Measurements from ENCODE around the gene KLHL36. TPM values are rescaled to one million over a fixed set of nuclear protein-coding genes. Genes with fewer than 3 reads are reported as not detected.

Gene KLHL36
- total RNA-seq, 4 donors from 2014 or later, result 70.5 to 114 (median 80.5) TPM

- ATAC-seq, result no peak
- H3K4me1 ChIP-seq, result peaks cover 0 to 53% (median 16%) of the 10 kb centered on the region in 3 donors
- H3K27me3 ChIP-seq, result no peaks in the 10 kb centered on the region
- WGBS, 2 donors (ENCODE audit: low coverage in 1 of 2), result 97% methylated on average over 3 of the region's 10 CpGs; no CpG with 5 or more reads in 1 of the 2 donors
- no peak overlapping the region for H3K4me3 ChIP-seq
- peak overlapping the region in 3 of 4 donors; percentile 59 to 76 (median 64) for H3K27ac ChIP-seq
- TF ChIP-seq POLR2AphosphoS5 (IDR thresholded peaks at IDR 0.05) (no peak), POLR2A (IDR thresholded peaks at IDR 0.05) (no peak), CTCF (IDR thresholded peaks at IDR 0.05) (no peak), EP300 (IDR thresholded peaks at IDR 0.05) (no peak)
- no peaks in the 10 kb centered on the region for H3K36me3 ChIP-seq
- H3K9me3 ChIP-seq, result no peaks in the 10 kb centered on the region
Observed at GRCh38 chr16:84603940-84604339, 44.4 kb upstream of the KLHL36 start.

- Histone ChIP-seq H3K4me3 (no peak overlapping the region), H3K27me3 (no peaks in the 10 kb centered on the region), H3K27ac (peak overlapping the region in 1 of 4 donors; percentile 76), H3K4me1 (peaks cover 0 to 47% (median 16%) of the 10 kb centered on the region in 3 donors), H3K36me3 (no peaks in the 10 kb centered on the region), H3K9me3 (no peaks in the 10 kb centered on the region)
- WGBS, 2 donors (ENCODE audit: low coverage in 1 of 2), result no CpG with 5 or more reads among the region's 9 CpGs
- TF ChIP-seq CTCF (IDR thresholded peaks at IDR 0.05) (no peak), POLR2AphosphoS5 (IDR thresholded peaks at IDR 0.05) (no peak), EP300 (IDR thresholded peaks at IDR 0.05) (no peak), POLR2A (IDR thresholded peaks at IDR 0.05) (no peak)
- ATAC-seq, result no peak
Observed at GRCh38 chr16:84604477-84605013, 43.8 kb upstream of the KLHL36 start.

GRCh38 chr16:84605339-84605848, 42.9 kb upstream of the KLHL36 start:
- no peak for TF ChIP-seq POLR2A (IDR thresholded peaks at IDR 0.05)
- no peak for TF ChIP-seq POLR2AphosphoS5 (IDR thresholded peaks at IDR 0.05)
- no peak for TF ChIP-seq CTCF (IDR thresholded peaks at IDR 0.05)
- TF ChIP-seq EP300 (IDR thresholded peaks at IDR 0.05), result no peak
- H3K4me3 ChIP-seq, result no peak overlapping the region
- H3K27me3 ChIP-seq, result no peaks in the 10 kb centered on the region
- H3K27ac ChIP-seq, result peak overlapping the region in 1 of 4 donors; percentile 76
- no peak for ATAC-seq
- H3K9me3 ChIP-seq, result no peaks in the 10 kb centered on the region
- no peaks in the 10 kb centered on the region for H3K36me3 ChIP-seq
- peaks cover 0 to 38% (median 10%) of the 10 kb centered on the region in 3 donors for H3K4me1 ChIP-seq
- WGBS, 2 donors (ENCODE audit: low coverage in 1 of 2), result 80 to 83% methylated on average over 1 to 6 of the region's 6 CpGs

GRCh38 chr16:84606081-84606875, 42.0 kb upstream of the KLHL36 start:
- no peaks in the 10 kb centered on the region for H3K9me3 ChIP-seq
- TF ChIP-seq POLR2AphosphoS5 (IDR thresholded peaks at IDR 0.05) (no peak), CTCF (IDR thresholded peaks at IDR 0.05) (no peak), EP300 (IDR thresholded peaks at IDR 0.05) (no peak), POLR2A (IDR thresholded peaks at IDR 0.05) (no peak)
- H3K27ac ChIP-seq, result no peak overlapping the region
- 90% methylated on average over 4 of the region's 14 CpGs; no CpG with 5 or more reads in 1 of the 2 donors for WGBS, 2 donors (ENCODE audit: low coverage in 1 of 2)
- ATAC-seq, result no peak
- no peaks in the 10 kb centered on the region for H3K27me3 ChIP-seq
- H3K36me3 ChIP-seq, result no peaks in the 10 kb centered on the region
- H3K4me1 ChIP-seq, result peaks cover 0 to 35% (median 6%) of the 10 kb centered on the region in 3 donors
- H3K4me3 ChIP-seq, result no peak overlapping the region

Data from gastroesophageal sphincter (tissue), 4 donors.